Loucy (cell line): ENCODE measurements around the gene ANO2.

Experiments used
- EZH2phosphoT487 ChIP-seq: fragments of 200-600 bp; IDR thresholded peaks from 2 replicates; pipeline ENCODE4 v1.6.1; 2018; ENCODE audit warnings: antibody characterized with exemption, mild to moderate bottlenecking, moderate library complexity, borderline replicate concordance
- TF ChIP-seq, protein P1 (sequence below): fragments of 200-600 bp; sonication (generic); conservative IDR thresholded peaks from 2 replicates; pipeline ENCODE4 v1.5.1; 2014; ENCODE audit warnings: mild to moderate bottlenecking, antibody characterized with exemption, low read length

DNA sequence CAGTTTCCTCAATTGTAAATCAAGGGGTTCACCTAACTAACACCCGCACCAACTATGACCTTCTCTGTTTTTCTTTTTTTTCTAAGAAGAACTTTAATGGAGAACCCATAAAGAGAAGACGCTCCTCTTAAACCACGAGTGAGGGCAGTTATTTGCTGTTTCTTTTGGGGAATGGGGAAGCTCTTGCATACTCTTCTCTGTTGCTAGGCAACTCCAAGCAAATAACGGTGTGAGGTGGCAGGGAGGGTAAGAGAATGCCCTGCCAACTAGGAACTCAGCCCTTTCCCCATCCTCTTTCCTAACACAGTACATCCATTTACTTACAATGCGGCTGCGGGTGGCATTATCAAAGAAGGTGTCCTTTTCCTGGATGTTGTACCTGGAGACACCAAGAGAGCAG is 114.9 kb downstream of the ANO2 start:
- TF ChIP-seq, protein P1, sequence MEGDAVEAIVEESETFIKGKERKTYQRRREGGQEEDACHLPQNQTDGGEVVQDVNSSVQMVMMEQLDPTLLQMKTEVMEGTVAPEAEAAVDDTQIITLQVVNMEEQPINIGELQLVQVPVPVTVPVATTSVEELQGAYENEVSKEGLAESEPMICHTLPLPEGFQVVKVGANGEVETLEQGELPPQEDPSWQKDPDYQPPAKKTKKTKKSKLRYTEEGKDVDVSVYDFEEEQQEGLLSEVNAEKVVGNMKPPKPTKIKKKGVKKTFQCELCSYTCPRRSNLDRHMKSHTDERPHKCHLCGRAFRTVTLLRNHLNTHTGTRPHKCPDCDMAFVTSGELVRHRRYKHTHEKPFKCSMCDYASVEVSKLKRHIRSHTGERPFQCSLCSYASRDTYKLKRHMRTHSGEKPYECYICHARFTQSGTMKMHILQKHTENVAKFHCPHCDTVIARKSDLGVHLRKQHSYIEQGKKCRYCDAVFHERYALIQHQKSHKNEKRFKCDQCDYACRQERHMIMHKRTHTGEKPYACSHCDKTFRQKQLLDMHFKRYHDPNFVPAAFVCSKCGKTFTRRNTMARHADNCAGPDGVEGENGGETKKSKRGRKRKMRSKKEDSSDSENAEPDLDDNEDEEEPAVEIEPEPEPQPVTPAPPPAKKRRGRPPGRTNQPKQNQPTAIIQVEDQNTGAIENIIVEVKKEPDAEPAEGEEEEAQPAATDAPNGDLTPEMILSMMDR = no peak
- TF ChIP-seq EZH2phosphoT487 = no peak
